CD14-positive monocyte (primary cell): ENCODE results near the gene TERT. TPM values are rescaled to one million over a fixed set of nuclear protein-coding genes. Genes with fewer than 3 reads are reported as not detected.
A peak's percentile ranks its signal among the peaks of the same experiment; 100 is the strongest.

Experiments
- DNase-seq, 3 donors: peaks; one replicate each; pipeline ENCODE4 v3.0.0-alpha.2; 2011 to 2022
- H2AFZ ChIP-seq: 2 replicates; pipeline ENCODE4 v1.6.0; 2012; ENCODE audit warnings: mild to moderate bottlenecking, low read depth, low read length, inconsistent platforms; ENCODE audit not compliant: insufficient read depth, poor library complexity, severe bottlenecking
- H3K27ac ChIP-seq, 2 donors: 1 replicate in 1 of 2; 2 replicates in 1 of 2; pipeline ENCODE4 v1.5.1; 2012 to 2013; ENCODE audit warnings: low read length in 2 of 2, control low read depth in 1 of 2, inconsistent platforms in 1 of 2, low read depth in 1 of 2, mild to moderate bottlenecking in 1 of 2
- H3K27me3 ChIP-seq, 2 donors: one replicate each; pipeline versions ENCODE4 v1.6.0 to v1.6.1; 2011 to 2013; ENCODE audit warnings: low read length in 2 of 2; ENCODE audit not compliant: control insufficient read depth in 2 of 2, insufficient read depth in 2 of 2
- H3K36me3 ChIP-seq, 2 donors: replicated peaks in 1 of 2; 1 replicate in 1 of 2; 2 replicates in 1 of 2; pipeline versions ENCODE4 v1.5.1 to v1.6.1; 2012 to 2013; ENCODE audit warnings: low read length in 2 of 2, control low read depth in 1 of 2, inconsistent platforms in 1 of 2, mild to moderate bottlenecking in 1 of 2; ENCODE audit not compliant: insufficient read depth in 2 of 2, control insufficient read depth in 1 of 2
- H3K4me1 ChIP-seq, 2 donors: 1 replicate in 1 of 2; 2 replicates in 1 of 2; pipeline versions ENCODE4 v1.5.1 to v1.6.1; 2012 to 2013; ENCODE audit warnings: low read length in 2 of 2, control low read depth in 1 of 2, inconsistent platforms in 1 of 2, mild to moderate bottlenecking in 1 of 2, moderate library complexity in 1 of 2; ENCODE audit not compliant: insufficient read depth in 2 of 2, control insufficient read depth in 1 of 2
- H3K4me2 ChIP-seq: replicated peaks from 2 replicates; pipeline ENCODE3; 2012; ENCODE audit warnings: low read length, moderate library complexity, mild to moderate bottlenecking; ENCODE audit not compliant: poor library complexity, severe bottlenecking; ENCODE audit errors: extremely low read depth
- H3K4me3 ChIP-seq, 3 experiments: fragments of 200-600 bp in 1 of 3; sonication (generic) in 1 of 3; replicated peaks in 1 of 3; 1 replicate in 2 of 3; 2 replicates in 1 of 3; pipeline ENCODE4 v1.5.1; 2011 to 2013; ENCODE audit warnings: low read length in 3 of 3, mild to moderate bottlenecking in 3 of 3, control low read depth in 2 of 3, low read depth in 2 of 3, inconsistent platforms in 1 of 3, moderate library complexity in 1 of 3
- H3K79me2 ChIP-seq: 2 replicates; pipeline ENCODE4 v1.6.0; 2012; ENCODE audit warnings: mild to moderate bottlenecking, control low read depth, inconsistent platforms, low read length, moderate library complexity; ENCODE audit not compliant: insufficient read depth
- H3K9ac ChIP-seq: 2 replicates; pipeline ENCODE4 v1.6.0; 2017; ENCODE audit warnings: low read length, mild to moderate bottlenecking; ENCODE audit not compliant: insufficient read depth, poor library complexity, severe bottlenecking
- H3K9me3 ChIP-seq, 2 donors: replicated peaks in 1 of 2; 1 replicate in 1 of 2; 2 replicates in 1 of 2; pipeline versions ENCODE4 v1.5.1 to v1.6.1; 2012 to 2013; ENCODE audit warnings: low read length in 2 of 2, control low read depth in 1 of 2; ENCODE audit not compliant: control insufficient read depth in 1 of 2, insufficient read depth in 1 of 2
- H4K20me1 ChIP-seq: 2 replicates; pipeline ENCODE4 v1.6.0; 2012; ENCODE audit warnings: mild to moderate bottlenecking, low read length, control low read depth, moderate library complexity; ENCODE audit not compliant: insufficient read depth
- H3K27ac Mint-ChIP-seq, 7 donors: one replicate each; pipeline ENCODE4 v1.8.0; 2020; ENCODE audit warnings: mild to moderate bottlenecking in 7 of 7, mixed read lengths in 7 of 7, moderate library complexity in 6 of 7, inconsistent platforms in 2 of 7
- H3K27me3 Mint-ChIP-seq, 3 donors: one replicate each; pipeline ENCODE4 v1.8.0; 2021 to 2022; ENCODE audit warnings: low read depth in 3 of 3, mild to moderate bottlenecking in 3 of 3, mixed read lengths in 3 of 3, moderate library complexity in 3 of 3, inconsistent platforms in 1 of 3
- H3K36me3 Mint-ChIP-seq, 2 donors: one replicate each; pipeline ENCODE4 v1.8.0; 2020; ENCODE audit warnings: mixed read lengths in 2 of 2, inconsistent platforms in 1 of 2, mild to moderate bottlenecking in 1 of 2
- H3K4me1 Mint-ChIP-seq: one replicate; pipeline ENCODE4 v1.8.0; 2020; ENCODE audit warnings: mild to moderate bottlenecking, mixed read lengths
- H3K4me3 Mint-ChIP-seq, 2 donors: one replicate each; pipeline ENCODE4 v1.8.0; 2020; ENCODE audit warnings: mild to moderate bottlenecking in 2 of 2, mixed read lengths in 2 of 2, moderate library complexity in 1 of 2
- H3K9me3 Mint-ChIP-seq, 7 donors: one replicate each; pipeline ENCODE4 v1.8.0; 2020 to 2022; ENCODE audit warnings: mixed read lengths in 7 of 7, mild to moderate bottlenecking in 6 of 7, moderate library complexity in 6 of 7, inconsistent platforms in 2 of 7
- WGBS: methylation state at CpG from one replicate; pipeline ENCODE4 v1.1.5; 2013; ENCODE audit warnings: missing lambda C conversion rate; ENCODE audit not compliant: insufficient coverage; 5-methylcytosine and 5-hydroxymethylcytosine counted together
- intact Hi-C, 2 donors: fragments of 100-400 bp; cut with micrococcal nuclease; formaldehyde crosslinking; loops; one replicate each; pipeline versions ENCODE4 v1.15.0 to v1.15.1; 2023
- polyA plus RNA-seq, 3 donors: library from polyadenylated mRNA; depleted of rRNA in 1 of 3; unstranded in 2 of 3; stranded (reverse) in 1 of 3; fragments of 300-500 nt in 2 of 3; fragments of >200 nt in 1 of 3; fragmentation: Illumina TruSeq in 2 of 3; gene quantifications; 1 replicate in 2 of 3; 2 replicates in 1 of 3; pipeline ENCODE4 v1.2.3, GENCODE V29; 2012 to 2021
- TF ChIP-seq, protein P1 (sequence below): fragments of 200-600 bp; IDR thresholded peaks from one replicate; pipeline ENCODE4 v1.8.0; 2022; ENCODE audit warnings: antibody characterized with exemption, mild to moderate bottlenecking

TERT gene
- polyA plus RNA-seq, 3 donors = not detected

DNA sequence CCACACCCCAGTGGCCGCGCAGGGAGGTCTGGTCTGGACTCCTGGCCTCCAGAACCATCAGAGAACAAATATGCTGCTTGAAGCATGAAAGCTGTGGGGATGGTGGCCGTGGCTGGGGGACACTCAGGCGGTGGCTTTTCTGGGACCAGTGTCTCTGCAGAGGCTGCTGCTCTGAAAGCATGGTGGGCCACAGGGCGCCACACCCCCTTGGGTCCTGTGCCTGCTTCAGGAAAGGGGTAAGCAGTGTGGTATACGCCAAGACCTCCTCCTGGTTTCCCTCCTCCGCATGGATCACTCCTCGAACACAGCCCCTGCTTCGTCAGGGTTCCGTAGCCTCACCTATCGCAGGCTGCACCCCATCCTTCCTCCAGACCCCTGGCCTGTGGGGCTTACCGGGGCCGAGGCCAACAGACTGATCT, 19.7 kb upstream of the TERT start:
- Mint-ChIP-seq H3K9me3 (peaks cover 8 to 26% (median 22%) of the 10 kb centered on the region in 7 donors), H3K27me3 (peaks cover 30 to 42% (median 35%) of the 10 kb centered on the region in 3 donors), H3K4me1 (peaks cover 41% of the 10 kb centered on the region), H3K4me3 (peak overlapping the region in 1 of 2 donors; percentile 47), H3K36me3 (peaks cover 27 to 32% of the 10 kb centered on the region in 2 donors), H3K27ac (no peak overlapping the region)
- Histone ChIP-seq H3K36me3 (peaks cover 24 to 28% of the 10 kb centered on the region in 2 donors), H3K9ac (no peak overlapping the region), H3K9me3 (peaks cover 17 to 19% of the 10 kb centered on the region in 2 donors), H3K4me1 (peaks cover 28 to 38% of the 10 kb centered on the region in 2 donors), H3K4me3 (no peak overlapping the region), H3K79me2 (no peaks in the 10 kb centered on the region), H3K27me3 (peaks cover 0 to 24% of the 10 kb centered on the region in 2 donors), H4K20me1 (no peaks in the 10 kb centered on the region), H2AFZ (no peak overlapping the region), H3K4me2 (no peak overlapping the region), H3K27ac (no peak overlapping the region)
- TF ChIP-seq, protein P1, sequence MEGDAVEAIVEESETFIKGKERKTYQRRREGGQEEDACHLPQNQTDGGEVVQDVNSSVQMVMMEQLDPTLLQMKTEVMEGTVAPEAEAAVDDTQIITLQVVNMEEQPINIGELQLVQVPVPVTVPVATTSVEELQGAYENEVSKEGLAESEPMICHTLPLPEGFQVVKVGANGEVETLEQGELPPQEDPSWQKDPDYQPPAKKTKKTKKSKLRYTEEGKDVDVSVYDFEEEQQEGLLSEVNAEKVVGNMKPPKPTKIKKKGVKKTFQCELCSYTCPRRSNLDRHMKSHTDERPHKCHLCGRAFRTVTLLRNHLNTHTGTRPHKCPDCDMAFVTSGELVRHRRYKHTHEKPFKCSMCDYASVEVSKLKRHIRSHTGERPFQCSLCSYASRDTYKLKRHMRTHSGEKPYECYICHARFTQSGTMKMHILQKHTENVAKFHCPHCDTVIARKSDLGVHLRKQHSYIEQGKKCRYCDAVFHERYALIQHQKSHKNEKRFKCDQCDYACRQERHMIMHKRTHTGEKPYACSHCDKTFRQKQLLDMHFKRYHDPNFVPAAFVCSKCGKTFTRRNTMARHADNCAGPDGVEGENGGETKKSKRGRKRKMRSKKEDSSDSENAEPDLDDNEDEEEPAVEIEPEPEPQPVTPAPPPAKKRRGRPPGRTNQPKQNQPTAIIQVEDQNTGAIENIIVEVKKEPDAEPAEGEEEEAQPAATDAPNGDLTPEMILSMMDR = no peak
- no peak for DNase-seq
- intact Hi-C loops = no loop called here
- WGBS = 97% methylated on average over 11 of the region's 13 CpGs

DNA sequence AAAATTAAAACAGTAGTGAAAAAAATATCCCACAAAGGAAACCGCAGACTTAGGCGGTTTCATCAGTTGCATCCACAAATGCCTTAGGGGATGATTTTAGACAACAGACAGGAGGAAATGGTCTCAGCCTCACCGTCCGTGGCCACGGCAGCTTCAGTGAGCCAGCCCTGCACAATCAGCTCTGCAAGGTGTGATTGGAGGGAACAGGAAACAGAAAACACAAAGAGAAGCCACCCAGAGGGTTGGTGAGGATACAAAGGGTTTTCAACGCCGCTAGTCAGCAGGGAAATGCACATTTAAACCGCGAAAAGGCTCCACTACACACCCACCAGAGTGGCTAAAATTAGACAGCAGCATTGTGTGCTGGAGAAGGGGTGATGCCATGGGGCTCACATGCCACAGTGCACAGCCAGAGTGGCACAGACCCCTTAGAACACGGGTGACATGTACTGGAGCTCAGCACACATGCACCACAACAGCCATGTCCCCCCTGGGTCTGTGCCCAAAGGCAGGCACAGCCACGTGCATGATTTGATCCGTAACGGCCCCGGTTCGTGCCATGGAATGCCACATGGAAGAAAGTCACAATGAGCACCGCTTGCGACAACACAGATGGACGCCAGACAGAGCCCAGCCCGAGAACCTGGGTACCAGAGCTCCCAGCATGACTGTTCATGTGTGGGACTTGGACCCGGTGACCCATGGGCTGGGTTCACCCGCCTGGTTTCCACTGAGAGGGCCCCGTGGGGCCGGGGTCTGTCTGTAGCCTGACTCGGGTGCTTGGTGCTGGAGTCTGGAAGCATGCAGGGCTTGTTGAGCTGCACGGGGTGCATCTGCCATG, 18.3 kb upstream of the TERT start:
- Mint-ChIP-seq H3K4me1 (peaks cover 41% of the 10 kb centered on the region), H3K9me3 (peaks cover 8 to 26% (median 23%) of the 10 kb centered on the region in 7 donors), H3K4me3 (peak overlapping the region in 1 of 2 donors; percentile 71), H3K36me3 (peaks cover 15 to 18% of the 10 kb centered on the region in 2 donors), H3K27me3 (peaks cover 30 to 42% (median 36%) of the 10 kb centered on the region in 3 donors), H3K27ac (peak overlapping the region in 1 of 7 donors; percentile 25)
- Histone ChIP-seq H3K4me3 (peak overlapping the region in 1 of 3 experiments; percentile 42), H3K36me3 (peaks cover 11 to 14% of the 10 kb centered on the region in 2 donors), H3K9ac (no peak overlapping the region), H3K27me3 (peaks cover 0 to 24% of the 10 kb centered on the region in 2 donors), H3K9me3 (peaks cover 17 to 23% of the 10 kb centered on the region in 2 donors), H3K27ac (no peak overlapping the region), H3K4me1 (peaks cover 28 to 38% of the 10 kb centered on the region in 2 donors), H3K79me2 (no peaks in the 10 kb centered on the region), H4K20me1 (no peaks in the 10 kb centered on the region), H3K4me2 (peak overlapping the region; percentile 34), H2AFZ (no peak overlapping the region)
- intact Hi-C loops = no loop called here
- peak in 1 of 3 donors; percentile 4 for DNase-seq
- 19% methylated on average over 19 of the region's 25 CpGs for WGBS
- TF ChIP-seq, protein P1 = no peak
